Gastroesophageal sphincter (tissue), 4 donors: ENCODE data around the gene CYP4F12. TPM values are rescaled to one million over a fixed set of nuclear protein-coding genes. Genes with fewer than 3 reads are reported as not detected.

Source experiments
- ATAC-seq: fragments of 150-250 bp; one replicate; pipeline ENCODE4 v1.9.1; 2016; ENCODE audit warnings: mild to moderate bottlenecking, moderate library complexity
- H3K27ac ChIP-seq, 4 donors: fragments of 200-600 bp; sonication (generic) in 3 of 4; 1 replicate in 3 of 4; 2 replicates in 1 of 4; pipeline ENCODE4 v1.5.1; 2016 to 2019
- H3K27me3 ChIP-seq: fragments of 200-600 bp; sonication (generic); one replicate; pipeline ENCODE4 v1.5.1; 2019
- H3K36me3 ChIP-seq, 2 donors: fragments of 200-600 bp; sonication (generic); one replicate each; pipeline ENCODE4 v1.5.1; 2019; ENCODE audit warnings: control low read depth in 1 of 2
- H3K4me1 ChIP-seq, 3 donors: fragments of 200-600 bp; sonication (generic); 1 replicate in 2 of 3; 2 replicates in 1 of 3; pipeline ENCODE4 v1.5.1; 2016 to 2019; ENCODE audit warnings: control low read depth in 2 of 3
- H3K4me3 ChIP-seq, 2 donors: fragments of 200-600 bp; sonication (generic); one replicate each; pipeline ENCODE4 v1.5.1; 2019; ENCODE audit warnings: mild to moderate bottlenecking in 1 of 2, moderate library complexity in 1 of 2
- H3K9me3 ChIP-seq, 3 donors: fragments of 200-600 bp; sonication (generic); one replicate each; pipeline ENCODE4 v1.5.1; 2017 to 2019; ENCODE audit warnings: control low read depth in 2 of 3
- EP300 ChIP-seq: sonication (generic); formaldehyde crosslinking; IDR thresholded peaks from one replicate; pipeline ENCODE4 v1.6.1; 2017; ENCODE audit warnings: antibody characterized with exemption, mild to moderate bottlenecking
- POLR2A ChIP-seq, 2 donors: fragments of 450-650 bp; IDR thresholded peaks; one replicate each; pipeline ENCODE4 v1.6.1; 2017; ENCODE audit warnings: antibody characterized with exemption in 2 of 2, mild to moderate bottlenecking in 2 of 2, moderate library complexity in 1 of 2
- POLR2AphosphoS5 ChIP-seq: sonication (generic); formaldehyde crosslinking; IDR thresholded peaks from one replicate; pipeline ENCODE4 v1.6.1; 2017; ENCODE audit warnings: antibody characterized with exemption
- WGBS, 2 donors: methylation state at CpG; one replicate each; pipeline ENCODE4 v1.1.5; 2018; ENCODE audit warnings: low coverage in 1 of 2; 5-methylcytosine and 5-hydroxymethylcytosine counted together
- total RNA-seq, 4 donors: library from RNA; depleted of rRNA; stranded (reverse); fragments of >200 nt; gene quantifications; one replicate each; pipeline ENCODE4 v1.1.0, GENCODE V29; 2016
- TF ChIP-seq, protein P1 (sequence below), 4 experiments: fragments of 200-600 bp in 2 of 4; fragments of 450-650 bp in 2 of 4; sonication (generic) in 1 of 4; IDR thresholded peaks; one replicate each; pipeline ENCODE4 v1.5.1; 2017 to 2019; ENCODE audit warnings: antibody characterized with exemption in 4 of 4, mild to moderate bottlenecking in 2 of 4, moderate library complexity in 2 of 4

The CYP4F12 gene
- total RNA-seq, 4 donors from 2014 or later: 5.1 to 14.1 (median 6.8) TPM

GRCh38 chr19:15631817-15632216, 41.1 kb upstream of the CYP4F12 start:
- Histone ChIP-seq H3K9me3 (no peaks in the 10 kb centered on the region), H3K27ac (no peak overlapping the region), H3K4me3 (no peak overlapping the region), H3K27me3 (peaks cover 74% of the 10 kb centered on the region), H3K4me1 (peaks cover 0 to 7% (median 0%) of the 10 kb centered on the region in 3 donors), H3K36me3 (no peaks in the 10 kb centered on the region)
- 1 to 10% methylated on average over 4 of the region's 9 CpGs for WGBS, 2 donors
- ATAC-seq: no peak
- no peak for TF ChIP-seq EP300
- TF ChIP-seq POLR2A (IDR thresholded peaks at IDR 0.05): no peak
- no peak for TF ChIP-seq POLR2AphosphoS5
- TF ChIP-seq, protein P1, sequence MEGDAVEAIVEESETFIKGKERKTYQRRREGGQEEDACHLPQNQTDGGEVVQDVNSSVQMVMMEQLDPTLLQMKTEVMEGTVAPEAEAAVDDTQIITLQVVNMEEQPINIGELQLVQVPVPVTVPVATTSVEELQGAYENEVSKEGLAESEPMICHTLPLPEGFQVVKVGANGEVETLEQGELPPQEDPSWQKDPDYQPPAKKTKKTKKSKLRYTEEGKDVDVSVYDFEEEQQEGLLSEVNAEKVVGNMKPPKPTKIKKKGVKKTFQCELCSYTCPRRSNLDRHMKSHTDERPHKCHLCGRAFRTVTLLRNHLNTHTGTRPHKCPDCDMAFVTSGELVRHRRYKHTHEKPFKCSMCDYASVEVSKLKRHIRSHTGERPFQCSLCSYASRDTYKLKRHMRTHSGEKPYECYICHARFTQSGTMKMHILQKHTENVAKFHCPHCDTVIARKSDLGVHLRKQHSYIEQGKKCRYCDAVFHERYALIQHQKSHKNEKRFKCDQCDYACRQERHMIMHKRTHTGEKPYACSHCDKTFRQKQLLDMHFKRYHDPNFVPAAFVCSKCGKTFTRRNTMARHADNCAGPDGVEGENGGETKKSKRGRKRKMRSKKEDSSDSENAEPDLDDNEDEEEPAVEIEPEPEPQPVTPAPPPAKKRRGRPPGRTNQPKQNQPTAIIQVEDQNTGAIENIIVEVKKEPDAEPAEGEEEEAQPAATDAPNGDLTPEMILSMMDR (IDR thresholded peaks at IDR 0.05): peak in 1 of 4 experiments; percentile 43

DNA sequence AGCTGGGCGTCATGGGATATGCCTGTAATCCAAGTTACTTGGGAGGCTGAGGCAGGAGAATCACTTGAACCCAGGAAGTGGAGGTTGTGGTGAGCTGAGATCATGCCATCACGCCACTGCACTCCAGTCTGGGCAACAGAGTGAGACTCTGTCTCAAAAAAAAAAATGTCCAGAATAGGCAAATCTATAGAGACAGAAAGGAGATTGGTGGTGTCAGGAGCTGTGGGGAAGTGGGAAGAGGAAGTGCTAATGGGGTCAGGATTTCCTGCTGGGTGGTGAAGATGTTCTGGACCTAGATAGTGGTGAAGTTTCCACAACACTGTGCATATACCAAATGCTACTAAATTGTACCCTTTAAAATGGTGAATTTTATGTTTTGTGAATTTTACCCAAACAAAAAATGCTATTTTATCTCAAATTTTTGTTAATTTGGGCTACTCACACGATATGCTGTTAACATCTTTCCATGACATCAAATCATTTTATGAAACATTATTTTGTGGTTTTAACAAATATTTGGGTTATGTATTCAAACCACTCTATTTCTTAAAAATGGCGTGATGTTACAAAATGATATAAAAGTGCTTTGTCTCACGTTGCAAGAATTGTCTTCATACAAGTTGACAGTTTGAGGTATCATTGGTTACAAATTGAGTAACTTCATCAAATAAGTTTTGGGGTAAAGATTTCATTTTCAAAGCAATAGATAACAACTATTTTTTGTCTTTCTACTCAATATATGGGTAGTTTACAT, 39.6 kb upstream of the CYP4F12 start:
- no peaks in the 10 kb centered on the region for H3K36me3 ChIP-seq
- peaks cover 68% of the 10 kb centered on the region for H3K27me3 ChIP-seq
- no peak for ATAC-seq

GRCh38 chr19:15634105-15634504, 38.8 kb upstream of the CYP4F12 start:
- Histone ChIP-seq H3K4me1 (peaks cover 0 to 5% (median 0%) of the 10 kb centered on the region in 3 donors), H3K9me3 (no peaks in the 10 kb centered on the region), H3K36me3 (no peaks in the 10 kb centered on the region), H3K27ac (no peak overlapping the region), H3K27me3 (peaks cover 63% of the 10 kb centered on the region), H3K4me3 (no peak overlapping the region)
- WGBS, 2 donors: 57 to 65% methylated on average over 1 to 3 of the region's 3 CpGs
- TF ChIP-seq POLR2AphosphoS5 (no peak), POLR2A (IDR thresholded peaks at IDR 0.05) (no peak)
- ATAC-seq: no peak

More for the DNA sequence above, 39.6 kb upstream of the CYP4F12 start:
- Histone ChIP-seq H3K9me3 (no peaks in the 10 kb centered on the region), H3K4me1 (peaks cover 0 to 7% (median 0%) of the 10 kb centered on the region in 3 donors), H3K4me3 (no peak overlapping the region), H3K27ac (no peak overlapping the region)
- 47 to 62% methylated on average over 5 of the region's 5 CpGs for WGBS, 2 donors
- TF ChIP-seq, protein P1 (IDR thresholded peaks at IDR 0.05): no peak
- TF ChIP-seq EP300: no peak
- no peak for TF ChIP-seq POLR2AphosphoS5
- no peak for TF ChIP-seq POLR2A (IDR thresholded peaks at IDR 0.05)

DNA sequence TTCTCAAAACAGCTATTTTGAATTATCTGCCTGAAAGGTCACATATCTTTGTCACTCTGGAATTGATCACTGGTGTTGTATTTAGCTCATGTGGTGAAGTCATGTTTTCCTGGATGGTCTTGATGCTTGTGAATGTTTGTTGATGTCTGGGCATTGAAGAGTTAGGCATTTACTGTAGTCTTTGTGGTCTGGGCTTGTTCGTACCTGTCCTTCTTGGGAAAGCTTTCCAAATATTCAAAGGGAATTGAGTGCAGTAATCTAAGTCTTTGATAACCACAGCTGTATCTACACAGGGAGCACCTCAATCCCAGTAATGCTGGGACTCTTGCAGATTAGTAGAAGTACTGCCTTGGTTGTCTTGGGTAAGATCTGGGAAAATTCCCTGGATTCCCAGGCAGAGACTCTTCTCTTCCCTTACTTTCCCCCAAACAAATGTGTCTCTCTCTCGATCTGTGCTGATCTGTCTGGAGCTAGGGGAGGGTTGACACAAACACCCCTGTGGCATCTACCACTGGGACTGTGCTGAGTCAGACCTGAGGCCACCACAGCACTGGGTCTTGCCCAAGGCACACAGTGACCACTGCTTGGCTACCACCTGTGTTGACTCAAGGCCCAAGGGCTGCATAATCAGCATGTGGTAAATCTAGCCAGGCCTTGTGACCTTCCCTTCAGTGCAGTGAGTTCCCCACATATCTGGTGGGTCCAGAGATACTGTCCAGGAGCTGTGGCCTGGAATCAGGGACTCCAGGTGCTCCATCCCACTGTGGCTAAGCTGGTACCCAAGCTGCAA, 37.7 kb upstream of the CYP4F12 start:
- Histone ChIP-seq H3K36me3 (no peaks in the 10 kb centered on the region), H3K4me1 (no peaks in the 10 kb centered on the region), H3K9me3 (no peaks in the 10 kb centered on the region), H3K4me3 (no peak overlapping the region), H3K27me3 (peaks cover 52% of the 10 kb centered on the region), H3K27ac (no peak overlapping the region)
- ATAC-seq: no peak
- whole genome bisulfite sequencing, 2 donors: 71 to 100% methylated on average over 1 to 2 of the region's 2 CpGs
- TF ChIP-seq, protein P1 (IDR thresholded peaks at IDR 0.05): no peak
- TF ChIP-seq POLR2A (IDR thresholded peaks at IDR 0.05): no peak
- no peak for TF ChIP-seq EP300
- TF ChIP-seq POLR2AphosphoS5: no peak

DNA sequence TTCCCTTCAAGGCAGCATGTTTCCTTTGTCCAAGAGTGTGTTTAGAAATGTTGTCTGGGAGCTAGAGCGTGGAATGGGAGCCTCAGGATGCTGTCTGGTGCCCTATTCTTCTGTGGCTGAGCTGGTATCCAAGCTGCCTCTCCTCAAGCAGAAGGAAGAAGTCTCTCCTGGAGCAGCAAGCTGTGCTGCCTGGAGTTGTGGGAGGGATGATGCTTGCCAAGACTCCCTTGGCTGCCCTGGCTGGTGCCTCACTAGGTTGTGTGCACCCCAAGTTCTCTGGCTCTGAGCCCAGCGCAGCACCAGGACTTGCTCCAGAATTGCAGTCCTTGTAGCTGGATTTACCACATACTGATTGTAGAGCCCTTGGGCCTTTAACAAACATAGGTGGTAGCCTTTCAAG, 36.9 kb upstream of the CYP4F12 start:
- Histone ChIP-seq H3K36me3 (no peaks in the 10 kb centered on the region), H3K4me3 (no peak overlapping the region), H3K27ac (no peak overlapping the region), H3K4me1 (peaks cover 0 to 4% (median 0%) of the 10 kb centered on the region in 3 donors), H3K9me3 (no peaks in the 10 kb centered on the region), H3K27me3 (peaks cover 44% of the 10 kb centered on the region)
- TF ChIP-seq, protein P1 (IDR thresholded peaks at IDR 0.05): no peak
- no peak for TF ChIP-seq POLR2A (IDR thresholded peaks at IDR 0.05)
- TF ChIP-seq POLR2AphosphoS5: no peak
- no peak for TF ChIP-seq EP300
- ATAC-seq: no peak
- WGBS, 2 donors: 86% methylated on average over 2 of the region's 2 CpGs; no CpG with 5 or more reads in 1 of the 2 donors
